ENCODE measurements around the gene INAVA.
"Not testable (repeated sequence)": the region's sequence is repeated elsewhere in the genome, so short reads cannot be mapped to it uniquely, and the experiment has no call there.

GRCh38 chr1:200935286-200935962 lies 40.7 kb downstream of the INAVA start:
- TF ChIP-seq POLR2A, CTCF (IDR thresholded peaks at IDR 0.05): not testable (repeated sequence)

All from Peyer's patch (tissue), 4 donors.